Progenitor cell of endocrine pancreas (in vitro differentiated cells): ENCODE measurements around the gene OSBPL9. TPM values are rescaled to one million over a fixed set of nuclear protein-coding genes. Genes with fewer than 3 reads are reported as not detected.

Source experiments
- DNase-seq: peaks from one replicate; pipeline ENCODE4 v3.0.0; 2021; ENCODE audit warnings: low spot score; ENCODE audit not compliant: unreplicated experiment
- H3K27ac Mint-ChIP-seq: 2 replicates; pipeline ENCODE4 v1.8.0; 2021; ENCODE audit warnings: mild to moderate bottlenecking, moderate library complexity, mixed read lengths
- H3K27me3 Mint-ChIP-seq: 2 replicates; pipeline ENCODE4 v1.8.0; 2021; ENCODE audit warnings: mixed read lengths
- H3K36me3 Mint-ChIP-seq: 2 replicates; pipeline ENCODE4 v1.8.0; 2022; ENCODE audit warnings: mixed read lengths; ENCODE audit not compliant: insufficient read depth
- H3K4me1 Mint-ChIP-seq: 2 replicates; pipeline ENCODE4 v1.8.0; 2021; ENCODE audit warnings: low read depth, mixed read lengths
- H3K4me3 Mint-ChIP-seq: 2 replicates; pipeline ENCODE4 v1.8.0; 2021; ENCODE audit warnings: low read depth, mild to moderate bottlenecking, moderate library complexity, mixed read lengths
- H3K9me3 Mint-ChIP-seq: 2 replicates; pipeline ENCODE4 v1.8.0; 2021; ENCODE audit warnings: low read depth, mixed read lengths
- total RNA-seq: library from RNA; stranded (reverse); gene quantifications from 2 replicates; pipeline ENCODE4 v1.2.1, GENCODE V29; 2021
- TF ChIP-seq, protein P1 (sequence below): fragments of 200-600 bp; sonication (generic); IDR thresholded peaks from one replicate; pipeline ENCODE4 v1.5.0; 2021; ENCODE audit warnings: antibody characterized with exemption, mild to moderate bottlenecking; ENCODE audit not compliant: unreplicated experiment

Gene OSBPL9
- total RNA-seq, 1 donor from 2014 or later: 138 TPM

DNA sequence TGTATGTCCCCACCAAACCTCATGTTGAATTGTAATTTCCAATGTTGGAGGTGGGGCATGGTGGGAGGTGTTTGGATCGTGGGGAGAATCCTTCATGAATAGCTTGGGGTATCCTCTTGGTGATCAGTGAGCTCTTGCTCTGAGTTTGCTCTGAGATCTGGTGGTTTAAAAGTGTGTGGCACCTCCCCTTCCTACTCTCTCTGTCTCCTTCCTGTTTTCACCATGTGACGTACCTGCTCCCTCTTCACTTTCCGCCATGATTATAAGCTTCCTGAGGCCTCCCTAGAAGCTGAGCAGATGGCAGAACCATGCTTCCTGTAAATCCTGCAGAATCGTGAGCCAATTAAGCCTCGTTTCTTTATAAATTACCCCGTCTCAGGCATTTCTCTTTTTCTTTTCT lies 40.0 kb upstream of the OSBPL9 start:
- TF ChIP-seq, protein P1, sequence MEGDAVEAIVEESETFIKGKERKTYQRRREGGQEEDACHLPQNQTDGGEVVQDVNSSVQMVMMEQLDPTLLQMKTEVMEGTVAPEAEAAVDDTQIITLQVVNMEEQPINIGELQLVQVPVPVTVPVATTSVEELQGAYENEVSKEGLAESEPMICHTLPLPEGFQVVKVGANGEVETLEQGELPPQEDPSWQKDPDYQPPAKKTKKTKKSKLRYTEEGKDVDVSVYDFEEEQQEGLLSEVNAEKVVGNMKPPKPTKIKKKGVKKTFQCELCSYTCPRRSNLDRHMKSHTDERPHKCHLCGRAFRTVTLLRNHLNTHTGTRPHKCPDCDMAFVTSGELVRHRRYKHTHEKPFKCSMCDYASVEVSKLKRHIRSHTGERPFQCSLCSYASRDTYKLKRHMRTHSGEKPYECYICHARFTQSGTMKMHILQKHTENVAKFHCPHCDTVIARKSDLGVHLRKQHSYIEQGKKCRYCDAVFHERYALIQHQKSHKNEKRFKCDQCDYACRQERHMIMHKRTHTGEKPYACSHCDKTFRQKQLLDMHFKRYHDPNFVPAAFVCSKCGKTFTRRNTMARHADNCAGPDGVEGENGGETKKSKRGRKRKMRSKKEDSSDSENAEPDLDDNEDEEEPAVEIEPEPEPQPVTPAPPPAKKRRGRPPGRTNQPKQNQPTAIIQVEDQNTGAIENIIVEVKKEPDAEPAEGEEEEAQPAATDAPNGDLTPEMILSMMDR: no peak

DNA sequence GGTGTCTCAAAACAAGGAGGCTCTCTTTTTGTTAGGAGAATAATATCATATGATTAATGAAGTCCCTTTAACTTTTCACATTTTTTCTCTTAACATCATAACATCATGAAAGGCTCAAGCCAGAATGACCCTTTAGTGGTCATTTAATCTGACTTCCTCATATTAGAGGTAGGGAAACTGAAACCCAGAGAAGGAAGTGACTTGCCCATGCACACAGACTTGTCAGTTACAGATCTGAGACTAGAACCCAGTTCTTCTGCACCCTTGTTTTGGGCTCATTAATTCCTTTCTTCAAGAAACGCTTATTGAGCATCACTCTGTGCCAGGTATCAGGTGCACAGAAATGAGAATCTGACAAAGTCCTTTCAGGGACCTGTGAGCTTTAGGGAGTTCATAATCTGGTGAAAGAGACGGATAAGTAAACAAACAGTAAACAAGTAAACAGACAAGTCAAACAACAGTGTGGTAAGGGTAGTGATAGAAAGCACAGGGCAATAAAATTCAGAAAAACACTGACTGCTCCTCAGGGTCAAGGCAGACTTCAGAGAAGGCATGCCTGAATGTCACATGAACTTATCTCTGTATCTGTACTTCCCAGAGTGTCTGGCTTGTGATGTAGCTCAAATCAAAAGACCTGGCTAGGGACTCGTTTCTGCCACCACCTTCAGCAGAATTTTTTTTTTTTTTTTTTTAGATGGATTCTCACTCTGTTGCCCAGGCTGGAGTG lies 38.3 kb upstream of the OSBPL9 start:
- Mint-ChIP-seq H3K27ac (no peak overlapping the region), H3K4me1 (peaks cover 6% of the 10 kb centered on the region), H3K27me3 (no peaks in the 10 kb centered on the region), H3K36me3 (no peaks in the 10 kb centered on the region), H3K4me3 (no peak overlapping the region), H3K9me3 (no peaks in the 10 kb centered on the region)
- DNase-seq: no peak
- TF ChIP-seq, protein P1: no peak

More for the DNA sequence above, 40.0 kb upstream of the OSBPL9 start:
- Mint-ChIP-seq H3K36me3 (no peaks in the 10 kb centered on the region), H3K27ac (no peak overlapping the region), H3K4me3 (no peak overlapping the region), H3K9me3 (no peaks in the 10 kb centered on the region), H3K4me1 (peaks cover 9% of the 10 kb centered on the region), H3K27me3 (no peaks in the 10 kb centered on the region)
- DNase-seq: no peak

DNA sequence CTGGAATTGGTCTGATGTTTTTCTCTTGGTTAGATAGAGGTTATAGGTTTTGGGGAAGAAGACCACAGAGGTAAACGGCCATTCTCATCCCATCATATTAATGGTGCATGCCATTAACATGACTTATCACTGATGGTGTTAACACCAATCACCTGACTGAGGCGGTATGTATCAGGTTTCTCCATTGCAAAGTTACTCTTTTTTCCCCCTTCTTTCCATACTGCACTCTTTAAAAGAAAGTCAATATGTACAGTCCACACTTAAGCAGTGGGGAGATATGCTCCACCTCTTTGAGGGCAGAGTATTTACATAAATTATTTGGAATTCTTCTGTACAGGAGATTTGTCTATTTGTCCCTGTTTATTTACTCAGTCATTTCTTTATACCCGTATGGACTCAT lies 35.7 kb upstream of the OSBPL9 start:
- no peak for DNase-seq
- peaks cover 2% of the 10 kb centered on the region for H3K4me1 Mint-ChIP-seq
- H3K27ac Mint-ChIP-seq: no peak overlapping the region
- H3K36me3 Mint-ChIP-seq: no peaks in the 10 kb centered on the region
- no peaks in the 10 kb centered on the region for H3K9me3 Mint-ChIP-seq
- H3K27me3 Mint-ChIP-seq: no peaks in the 10 kb centered on the region
- TF ChIP-seq, protein P1: no peak
- H3K4me3 Mint-ChIP-seq: no peak overlapping the region

DNA sequence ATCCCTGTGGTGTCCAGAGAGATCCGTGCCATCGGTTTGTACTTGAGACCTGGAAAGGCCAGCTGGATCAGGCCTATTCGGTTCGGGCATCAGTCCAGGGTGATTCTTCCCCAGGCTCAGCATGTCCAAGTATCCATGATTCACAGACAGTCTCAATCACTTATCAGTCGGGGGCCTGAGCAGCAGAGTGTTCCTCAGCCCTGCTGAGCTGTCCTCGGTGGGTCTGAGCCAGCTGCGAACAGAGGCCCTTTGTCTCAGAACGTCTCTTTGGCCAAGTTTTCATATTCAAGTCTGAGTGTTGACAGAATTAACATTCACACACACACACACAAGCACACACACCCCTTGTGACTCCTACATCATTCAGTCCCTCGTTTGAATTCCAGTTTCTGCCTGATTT lies 33.4 kb upstream of the OSBPL9 start:
- Mint-ChIP-seq H3K4me3 (no peak overlapping the region), H3K36me3 (no peaks in the 10 kb centered on the region), H3K4me1 (peaks cover 1% of the 10 kb centered on the region), H3K27me3 (no peaks in the 10 kb centered on the region), H3K9me3 (no peaks in the 10 kb centered on the region), H3K27ac (no peak overlapping the region)
- TF ChIP-seq, protein P1: no peak
- no peak for DNase-seq

DNA sequence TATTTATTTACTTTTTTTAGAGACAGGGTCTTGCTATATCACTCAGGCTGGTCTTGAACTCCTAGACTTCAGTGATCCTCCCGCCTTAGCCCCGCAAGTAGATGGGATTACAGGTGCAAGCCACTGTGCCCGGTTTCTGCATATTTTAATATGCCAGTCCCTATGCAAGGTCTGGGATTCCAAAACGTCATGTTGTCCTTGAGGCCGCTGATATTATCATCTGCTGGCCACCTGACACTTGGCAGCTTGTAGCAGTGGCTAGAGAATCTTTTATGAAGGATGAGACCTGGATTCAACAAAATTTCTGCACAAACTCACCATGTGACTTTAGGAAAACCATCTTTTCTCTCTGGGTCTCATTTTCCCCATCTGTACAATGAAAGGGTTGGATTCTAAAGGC lies 32.9 kb upstream of the OSBPL9 start:
- DNase-seq: no peak
- H3K4me3 Mint-ChIP-seq: no peak overlapping the region
- no peak overlapping the region for H3K27ac Mint-ChIP-seq
- TF ChIP-seq, protein P1: no peak
- H3K27me3 Mint-ChIP-seq: no peaks in the 10 kb centered on the region
- no peaks in the 10 kb centered on the region for H3K9me3 Mint-ChIP-seq
- H3K4me1 Mint-ChIP-seq: no peaks in the 10 kb centered on the region
- H3K36me3 Mint-ChIP-seq: no peaks in the 10 kb centered on the region
